Testis (tissue), 3 donors: ENCODE measurements around the gene SPRYD4. TPM values are rescaled to one million over a fixed set of nuclear protein-coding genes. Genes with fewer than 3 reads are reported as not detected.

Experiments used
- DNase-seq: peaks from one replicate; pipeline ENCODE4 v3.0.0-alpha.2; 2019
- H3K27ac ChIP-seq, 2 donors: fragments of 200-600 bp; sonication (generic); one replicate each; pipeline ENCODE4 v1.5.1; 2019
- H3K27me3 ChIP-seq: fragments of 200-600 bp; sonication (generic); one replicate; pipeline ENCODE4 v1.5.1; 2019
- H3K36me3 ChIP-seq: fragments of 200-600 bp; sonication (generic); one replicate; pipeline ENCODE4 v1.5.1; 2017; ENCODE audit warnings: low read depth; ENCODE audit errors: missing control alignments
- H3K4me1 ChIP-seq: fragments of 200-600 bp; sonication (generic); one replicate; pipeline ENCODE4 v1.5.1; 2019
- H3K4me3 ChIP-seq, 2 donors: fragments of 200-600 bp; sonication (generic); one replicate each; pipeline ENCODE4 v1.5.1; 2017 to 2019
- H3K9me3 ChIP-seq: fragments of 200-600 bp; sonication (generic); one replicate; pipeline ENCODE4 v1.5.1; 2017
- POLR2A ChIP-seq: fragments of 450-650 bp; IDR thresholded peaks from one replicate; pipeline ENCODE4 v1.6.1; 2017; ENCODE audit warnings: antibody characterized with exemption, mild to moderate bottlenecking, moderate library complexity
- WGBS, 2 donors: methylation state at CpG; one replicate each; pipeline ENCODE4 v1.1.5; 2018; 5-methylcytosine and 5-hydroxymethylcytosine counted together
- intact Hi-C: fragments of 100-400 bp; cut with DNase I; formaldehyde crosslinking; loops from one replicate; pipeline ENCODE4 v1.15.1; 2023; ENCODE audit warnings: low total_unique reads
- polyA plus RNA-seq: library from polyadenylated mRNA; stranded (reverse); fragments of 350-450 nt; fragmentation: Illumina TruSeq; extraction: RNeasy Lipid Tissue Mini Kit (QIAGEN cat#74804); gene quantifications from one replicate; pipeline ENCODE4 v1.2.3, GENCODE V29; 2014; ENCODE audit warnings: low read depth, low replicate concordance; ENCODE audit not compliant: insufficient read depth
- total RNA-seq, 2 donors: library from RNA; depleted of rRNA; stranded (reverse); fragments of >200 nt; gene quantifications; one replicate each; pipeline ENCODE4 v1.2.3, GENCODE V29; 2016
- TF ChIP-seq, protein P1 (sequence below), 3 experiments: fragments of 450-650 bp in 2 of 3; fragments of 200-600 bp in 1 of 3; sonication (generic) in 1 of 3; IDR thresholded peaks; one replicate each; pipeline ENCODE4 v1.5.1; 2016 to 2019; ENCODE audit warnings: antibody characterized with exemption in 3 of 3, mild to moderate bottlenecking in 2 of 3, moderate library complexity in 1 of 3

Gene SPRYD4
- total and polyA plus RNA-seq, 3 donors from 2014 or later: 2.6 to 6.9 (median 6.8) TPM

DNA sequence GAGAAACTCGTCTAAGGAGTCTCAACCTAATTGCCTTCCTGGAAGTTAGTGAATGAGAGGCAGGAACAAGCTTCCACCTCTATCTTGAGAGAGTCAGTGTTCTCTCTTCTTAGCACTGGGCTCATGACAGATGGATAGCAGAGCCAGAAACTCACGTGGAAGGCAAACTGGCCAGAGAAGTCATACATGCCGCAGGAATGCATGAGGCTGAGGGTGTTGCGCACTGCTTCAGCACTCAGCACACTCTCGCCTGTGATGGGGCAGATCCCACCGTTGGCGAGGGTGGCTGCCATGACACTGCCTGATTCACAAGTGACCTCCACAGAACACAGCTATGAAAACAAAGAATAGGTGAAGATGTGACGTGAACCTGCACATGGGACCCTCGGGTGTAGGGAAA, 6.0 kb downstream of the SPRYD4 start:
- Histone ChIP-seq H3K36me3 (no peaks in the 10 kb centered on the region), H3K27me3 (no peaks in the 10 kb centered on the region), H3K4me1 (peaks cover 7% of the 10 kb centered on the region), H3K9me3 (no peaks in the 10 kb centered on the region), H3K4me3 (no peak overlapping the region), H3K27ac (no peak overlapping the region)
- no peak for TF ChIP-seq POLR2A
- TF ChIP-seq, protein P1, sequence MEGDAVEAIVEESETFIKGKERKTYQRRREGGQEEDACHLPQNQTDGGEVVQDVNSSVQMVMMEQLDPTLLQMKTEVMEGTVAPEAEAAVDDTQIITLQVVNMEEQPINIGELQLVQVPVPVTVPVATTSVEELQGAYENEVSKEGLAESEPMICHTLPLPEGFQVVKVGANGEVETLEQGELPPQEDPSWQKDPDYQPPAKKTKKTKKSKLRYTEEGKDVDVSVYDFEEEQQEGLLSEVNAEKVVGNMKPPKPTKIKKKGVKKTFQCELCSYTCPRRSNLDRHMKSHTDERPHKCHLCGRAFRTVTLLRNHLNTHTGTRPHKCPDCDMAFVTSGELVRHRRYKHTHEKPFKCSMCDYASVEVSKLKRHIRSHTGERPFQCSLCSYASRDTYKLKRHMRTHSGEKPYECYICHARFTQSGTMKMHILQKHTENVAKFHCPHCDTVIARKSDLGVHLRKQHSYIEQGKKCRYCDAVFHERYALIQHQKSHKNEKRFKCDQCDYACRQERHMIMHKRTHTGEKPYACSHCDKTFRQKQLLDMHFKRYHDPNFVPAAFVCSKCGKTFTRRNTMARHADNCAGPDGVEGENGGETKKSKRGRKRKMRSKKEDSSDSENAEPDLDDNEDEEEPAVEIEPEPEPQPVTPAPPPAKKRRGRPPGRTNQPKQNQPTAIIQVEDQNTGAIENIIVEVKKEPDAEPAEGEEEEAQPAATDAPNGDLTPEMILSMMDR (IDR thresholded peaks at IDR 0.05): no peak
- intact Hi-C loops: no loop called here
- WGBS, 2 donors: 80 to 87% methylated on average over 5 to 9 of the region's 9 CpGs
- DNase-seq: no peak

DNA sequence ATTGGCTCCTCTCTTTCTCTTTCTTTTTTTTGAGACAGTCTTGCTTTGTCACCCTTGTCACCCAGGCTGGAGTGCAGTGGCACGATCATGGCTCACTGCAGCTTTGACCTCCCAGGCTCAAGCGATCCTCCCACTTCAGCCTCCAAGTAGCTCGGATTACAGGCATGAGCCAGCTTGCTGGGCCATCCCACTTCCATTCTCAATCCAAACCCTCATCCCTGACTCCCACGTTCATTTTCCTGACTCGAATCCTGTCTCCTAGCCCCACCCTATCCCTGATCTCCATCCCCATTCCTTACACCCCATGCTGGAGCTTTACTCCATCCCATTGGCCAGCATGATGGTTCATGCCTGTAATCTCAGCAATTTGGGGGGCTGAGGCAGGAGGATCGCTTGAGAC, 7.8 kb downstream of the SPRYD4 start:
- H3K4me3 ChIP-seq: no peak overlapping the region
- WGBS, 2 donors: 79 to 82% methylated on average over 6 of the region's 6 CpGs
- no peak for DNase-seq
- intact Hi-C loops: no loop called here
- no peaks in the 10 kb centered on the region for H3K27me3 ChIP-seq
- TF ChIP-seq, protein P1 (IDR thresholded peaks at IDR 0.05): no peak
- no peak for TF ChIP-seq POLR2A
- no peaks in the 10 kb centered on the region for H3K4me1 ChIP-seq
- H3K9me3 ChIP-seq: no peaks in the 10 kb centered on the region
- no peak overlapping the region for H3K27ac ChIP-seq
- H3K36me3 ChIP-seq: no peaks in the 10 kb centered on the region

GRCh38 chr12:56476972-56477432, 8.6 kb downstream of the SPRYD4 start:
- H3K27me3 ChIP-seq: no peaks in the 10 kb centered on the region
- no peak overlapping the region for H3K4me3 ChIP-seq
- no peaks in the 10 kb centered on the region for H3K9me3 ChIP-seq
- DNase-seq: no peak
- intact Hi-C loops: no loop called here
- no peaks in the 10 kb centered on the region for H3K4me1 ChIP-seq
- TF ChIP-seq POLR2A: no peak
- TF ChIP-seq, protein P1 (IDR thresholded peaks at IDR 0.05): no peak
- H3K27ac ChIP-seq: no peak overlapping the region
- no peaks in the 10 kb centered on the region for H3K36me3 ChIP-seq
- WGBS, 2 donors: 92% methylated on average over 1 of the region's 1 CpG; no CpG with 5 or more reads in 1 of the 2 donors

DNA sequence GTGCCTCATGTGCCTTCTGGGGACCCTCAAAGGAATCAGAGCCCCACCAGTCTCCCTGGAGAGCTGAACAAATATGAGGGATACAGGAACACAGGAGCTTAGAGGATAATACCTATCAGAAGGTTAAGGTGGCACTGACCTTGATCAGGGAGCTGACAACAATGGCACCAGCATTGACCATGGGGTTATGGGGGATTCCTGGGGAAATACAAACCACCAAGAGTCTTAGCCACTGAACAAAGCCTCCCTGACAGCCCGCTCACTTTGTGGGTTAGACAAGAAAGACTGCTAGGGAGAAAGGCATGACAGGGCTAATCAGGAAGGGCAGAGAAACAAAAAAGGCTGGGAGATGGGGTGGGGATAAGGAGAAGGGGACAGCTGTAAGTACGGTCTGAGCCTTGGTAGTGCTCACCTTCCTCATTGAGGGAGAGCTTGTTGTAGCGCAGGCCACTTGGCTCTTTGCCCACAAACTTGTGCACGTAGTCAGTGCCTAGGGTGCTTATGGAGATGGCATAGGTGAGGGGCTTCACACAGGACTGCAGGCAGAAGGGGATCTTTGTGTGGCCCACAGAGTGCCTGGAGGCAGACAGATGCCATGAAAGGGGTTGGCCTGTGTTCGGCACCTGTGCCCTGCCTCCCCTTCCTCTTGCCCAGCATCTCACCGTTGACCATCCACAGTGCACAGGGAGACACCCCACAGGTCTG, 9.3 kb downstream of the SPRYD4 start:
- DNase-seq: no peak
- H3K9me3 ChIP-seq: no peaks in the 10 kb centered on the region
- no peak overlapping the region for H3K27ac ChIP-seq
- intact Hi-C loops: no loop called here
- TF ChIP-seq, protein P1 (IDR thresholded peaks at IDR 0.05): no peak
- TF ChIP-seq POLR2A: no peak
- H3K4me3 ChIP-seq: no peak overlapping the region
- WGBS, 2 donors: 90% methylated on average over 6 of the region's 6 CpGs
- H3K27me3 ChIP-seq: no peaks in the 10 kb centered on the region
- no peaks in the 10 kb centered on the region for H3K4me1 ChIP-seq
- no peaks in the 10 kb centered on the region for H3K36me3 ChIP-seq

DNA sequence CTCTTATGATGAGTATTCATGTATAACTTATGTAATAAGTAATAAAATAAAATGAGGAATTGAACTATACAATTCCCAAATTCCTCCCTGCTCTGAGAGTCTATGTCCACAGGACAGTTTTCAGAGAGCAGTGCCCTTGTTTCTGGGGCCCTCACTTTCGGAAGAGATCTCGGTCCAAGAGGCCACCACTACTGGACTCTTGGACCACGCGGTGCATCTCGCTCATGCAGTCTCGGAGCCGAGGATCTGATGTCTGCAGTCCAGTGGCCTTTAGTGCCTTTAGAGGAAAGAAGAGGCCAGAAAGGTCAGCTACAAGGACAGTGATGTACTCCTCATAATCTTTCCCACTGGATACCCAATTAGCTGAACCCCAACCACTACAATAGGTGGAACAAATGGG, 11.2 kb downstream of the SPRYD4 start:
- intact Hi-C loops: no loop called here
- H3K4me3 ChIP-seq: no peak overlapping the region
- WGBS, 2 donors: 97 to 98% methylated on average over 7 of the region's 7 CpGs

More for the DNA sequence above, 11.2 kb downstream of the SPRYD4 start:
- TF ChIP-seq, protein P1 (IDR thresholded peaks at IDR 0.05): no peak
- TF ChIP-seq POLR2A: no peak
- Histone ChIP-seq H3K36me3 (no peaks in the 10 kb centered on the region), H3K27ac (no peak overlapping the region), H3K4me1 (no peaks in the 10 kb centered on the region), H3K27me3 (no peaks in the 10 kb centered on the region), H3K9me3 (no peaks in the 10 kb centered on the region)
- DNase-seq: no peak
